NCI-H748 (cell line): ENCODE results near the gene SIGLEC10.
"Not testable (repeated sequence)": the region's sequence is repeated elsewhere in the genome, so short reads cannot be mapped to it uniquely, and the experiment has no call there.

Source experiments
- DNase-seq: peaks from one replicate; lab custom pipeline; 2025; ENCODE audit not compliant: unreplicated experiment; lab: John Stamatoyannopoulos, UW

Gene SIGLEC10

DNA sequence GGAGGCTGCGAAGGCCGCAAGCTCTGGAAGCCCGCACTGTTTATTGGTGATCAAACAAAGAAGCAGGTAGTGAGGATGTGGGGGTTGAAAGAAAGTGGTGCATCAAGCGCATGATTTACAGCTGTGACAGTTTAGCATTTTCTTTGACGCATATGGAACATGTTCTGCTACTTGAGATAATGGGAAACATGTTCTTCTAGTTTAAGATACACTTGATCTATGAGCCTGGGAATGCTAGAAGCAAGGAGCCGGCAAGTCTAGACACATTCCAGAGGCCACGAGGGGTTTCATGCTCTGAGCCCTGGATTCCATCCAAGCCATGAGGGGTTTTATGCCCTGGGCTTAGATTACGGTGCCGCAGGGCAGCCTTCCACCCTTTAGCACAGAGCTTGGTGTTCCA, 20.0 kb downstream of the SIGLEC10 start:
- DNase-seq = not testable (repeated sequence)

DNA sequence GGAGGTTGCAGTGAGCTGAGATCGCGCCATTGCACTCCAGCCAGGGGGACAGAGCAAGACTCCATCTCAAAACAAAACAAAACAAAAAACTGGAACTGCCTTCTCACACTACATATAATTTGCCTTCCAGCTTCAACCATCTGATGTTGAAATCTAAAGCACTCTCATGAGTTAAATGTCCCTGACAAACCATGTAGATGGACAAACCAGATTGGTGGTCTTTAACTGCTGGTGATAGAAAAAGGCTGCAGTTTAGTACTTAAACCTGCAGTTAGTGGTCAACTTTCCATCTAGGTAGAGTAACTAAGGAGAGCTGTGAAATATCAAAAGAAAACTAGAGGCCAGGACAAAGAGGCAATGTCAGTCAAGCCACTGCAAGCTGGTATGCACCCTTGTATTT, 21.3 kb downstream of the SIGLEC10 start:
- no peak for DNase-seq

DNA sequence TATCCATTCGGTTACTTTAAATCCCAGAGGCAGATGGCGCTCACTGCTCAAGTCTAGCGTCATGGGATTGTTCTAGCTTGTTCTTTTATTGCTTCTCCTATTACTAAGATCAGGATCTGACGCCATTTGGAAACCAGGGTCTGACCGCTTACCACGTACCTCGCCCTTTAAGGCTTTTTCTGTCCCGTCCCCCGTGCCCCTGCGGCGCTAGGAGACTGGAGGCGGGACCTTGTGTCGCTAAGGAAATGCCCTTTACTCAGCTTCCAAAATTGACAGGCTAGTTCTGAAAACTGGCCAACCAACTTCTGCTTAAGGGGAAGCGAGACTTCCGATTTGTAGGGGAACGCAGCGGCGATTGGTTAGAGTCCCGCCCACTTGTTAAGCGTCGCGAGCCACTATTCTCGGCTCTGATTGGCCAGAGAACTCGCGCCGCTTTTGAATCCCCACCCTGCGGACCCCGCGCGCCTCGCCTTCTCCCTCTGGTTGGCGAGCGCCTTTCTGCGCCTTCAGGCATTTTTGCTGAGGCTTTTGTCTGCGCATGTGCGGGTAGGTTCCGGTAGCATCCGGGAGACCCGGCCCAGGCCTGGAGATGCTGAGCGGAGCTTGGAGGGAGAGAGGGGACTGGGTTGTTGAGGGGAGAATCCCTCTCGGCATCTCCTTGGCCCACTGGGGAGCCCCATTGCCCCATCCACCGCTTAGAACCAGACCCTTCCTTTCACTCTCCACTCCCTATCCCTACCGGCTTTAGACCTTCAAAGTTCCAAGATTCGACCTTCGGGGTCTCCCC, 23.2 kb downstream of the SIGLEC10 start:
- peak; percentile 97 for DNase-seq

DNA sequence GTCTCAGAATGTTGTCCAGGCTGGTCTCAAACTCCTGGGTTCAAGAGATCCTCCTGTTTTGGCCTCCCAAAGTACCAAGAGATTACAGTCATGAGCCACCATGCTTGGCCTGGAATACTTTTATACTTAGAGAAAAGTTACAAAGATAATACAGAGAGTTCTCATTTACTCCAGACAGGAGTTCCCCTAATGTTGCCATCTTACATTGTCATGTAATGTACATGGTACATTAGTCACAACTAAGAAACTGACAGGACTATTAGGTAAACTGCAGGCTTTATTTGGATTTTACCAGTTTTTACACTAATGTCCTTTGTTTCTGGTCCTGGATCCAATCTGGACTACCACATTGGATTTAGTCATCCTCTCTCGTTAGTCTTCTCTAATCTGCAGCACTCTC, 24.7 kb downstream of the SIGLEC10 start:
- DNase-seq = no peak

DNA sequence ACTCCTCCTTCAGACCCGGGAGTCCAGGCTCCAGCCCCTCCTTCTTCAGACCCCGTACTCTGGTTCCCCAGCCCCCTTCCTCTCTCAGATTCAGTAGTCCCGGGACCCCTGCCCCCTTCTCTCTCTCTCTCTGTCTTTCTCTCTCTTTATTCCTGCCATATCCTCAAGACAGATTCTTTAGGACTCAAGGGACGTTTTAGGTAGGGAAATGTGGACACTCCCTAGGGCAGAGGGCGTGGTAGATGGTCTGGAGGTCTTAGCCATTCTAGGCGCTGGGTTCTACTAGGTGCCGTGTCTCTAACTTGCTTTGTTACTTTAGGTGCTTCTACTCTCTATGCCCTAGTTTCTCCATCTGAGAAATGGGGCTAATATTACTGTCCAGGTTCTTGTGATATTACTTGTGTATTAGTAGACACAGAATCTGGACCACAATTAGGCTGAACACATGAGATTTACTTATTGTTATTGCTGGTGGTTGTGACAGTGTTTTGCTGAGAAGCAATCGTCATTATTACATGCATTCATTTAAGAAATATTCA, 26.3 kb downstream of the SIGLEC10 start:
- DNase-seq = no peak

DNA sequence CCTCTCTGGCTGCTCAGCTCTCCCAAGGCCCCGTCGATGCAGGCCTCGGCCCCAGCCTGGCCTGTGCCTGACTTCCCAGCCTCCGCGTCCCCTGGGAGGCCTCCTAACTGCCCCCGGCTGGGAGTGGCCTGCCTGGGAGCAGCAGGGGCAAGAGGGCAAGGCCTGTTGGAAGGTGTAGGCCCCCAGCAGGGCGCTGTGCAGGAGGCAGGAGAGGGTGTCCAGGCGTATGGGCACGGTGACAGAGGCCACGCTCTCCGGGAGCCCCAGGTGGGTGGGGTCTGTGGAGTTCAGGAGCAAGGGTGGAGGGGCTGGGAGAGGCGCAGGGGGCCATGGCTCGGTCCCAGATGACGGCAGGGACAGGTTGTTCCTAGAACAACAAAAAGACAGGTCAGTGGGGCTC, 28.3 kb downstream of the SIGLEC10 start:
- DNase-seq = no peak

DNA sequence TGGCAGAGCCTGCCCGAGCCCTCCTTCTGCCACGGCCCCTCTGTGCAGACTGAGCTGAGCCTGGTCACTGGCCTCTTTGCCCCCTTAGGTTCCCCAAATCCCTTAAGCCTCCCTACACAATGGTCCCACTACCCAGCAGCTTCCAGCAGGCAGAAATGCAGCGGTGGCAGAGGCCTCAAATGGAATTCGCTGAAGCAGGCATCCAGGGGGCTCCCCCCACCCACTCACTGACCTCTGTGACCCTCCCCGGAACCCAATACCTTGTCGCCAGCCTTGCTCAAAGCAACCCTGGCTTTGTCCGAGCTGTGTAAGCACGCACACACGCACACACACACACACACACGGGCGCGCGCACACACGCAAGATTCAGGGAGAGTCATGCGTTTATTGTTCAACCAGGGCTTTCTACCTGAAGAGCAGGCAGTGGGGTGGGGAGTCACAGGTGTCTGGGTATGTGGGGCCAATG, 29.5 kb downstream of the SIGLEC10 start, which contains the start of gene LIM2:
Gene LIM2, minus strand, starts transcription at position 51 of the 466 bp plus-strand sequence. CDS start 531 bp downstream, outside the sequence.
- no peak for DNase-seq

DNA sequence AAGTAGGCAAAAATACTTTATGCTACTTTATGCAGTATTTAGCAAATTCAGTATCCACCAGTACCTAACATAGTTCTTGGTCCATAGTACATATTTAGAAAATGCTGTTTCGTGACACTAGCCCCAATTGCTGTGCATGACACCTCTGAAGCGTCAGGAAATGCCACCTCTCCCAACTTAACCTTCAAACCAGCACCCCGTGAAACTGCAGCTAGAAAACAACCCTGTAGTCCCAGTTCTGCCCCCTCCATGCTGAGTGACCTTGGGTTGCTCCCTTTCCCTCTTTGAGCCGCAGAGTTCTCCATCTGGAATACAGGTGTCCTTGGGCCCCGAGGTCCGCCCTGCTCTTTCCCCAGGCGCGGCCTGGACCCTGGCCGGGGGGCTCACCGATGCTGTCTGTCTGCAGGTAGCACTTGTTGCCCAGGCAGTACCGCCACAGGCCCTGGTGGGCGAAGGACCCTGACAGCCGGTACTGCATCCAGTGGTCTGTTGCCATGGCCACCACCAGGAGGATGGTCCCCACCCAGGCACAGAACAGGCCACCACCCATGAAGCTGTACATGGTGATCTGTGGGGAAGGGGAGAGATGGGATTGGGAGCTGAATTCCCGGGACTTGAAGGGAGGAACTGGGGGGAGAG, 30.4 kb downstream of the SIGLEC10 start:
- DNase-seq = no peak

DNA sequence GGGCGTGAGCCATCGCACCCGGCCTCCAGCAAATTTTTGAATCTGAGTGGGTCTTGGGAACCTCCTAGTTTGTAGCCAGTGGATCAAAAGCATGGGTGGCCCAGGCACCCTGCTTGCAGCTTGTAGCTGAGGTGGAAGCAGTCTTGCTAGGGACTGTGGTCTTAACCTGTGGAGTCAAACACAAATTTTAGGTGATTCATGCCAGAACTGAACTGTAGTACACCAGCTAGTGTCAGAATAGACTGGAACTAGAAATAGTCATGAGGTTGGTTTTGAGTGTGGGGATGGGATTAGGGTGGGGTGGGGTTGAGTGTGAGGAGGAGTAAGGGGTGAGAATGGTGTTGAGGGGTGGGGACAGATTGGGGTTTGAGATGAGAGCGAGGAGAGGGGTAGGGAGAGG, 35.4 kb downstream of the SIGLEC10 start:
- DNase-seq = no peak

DNA sequence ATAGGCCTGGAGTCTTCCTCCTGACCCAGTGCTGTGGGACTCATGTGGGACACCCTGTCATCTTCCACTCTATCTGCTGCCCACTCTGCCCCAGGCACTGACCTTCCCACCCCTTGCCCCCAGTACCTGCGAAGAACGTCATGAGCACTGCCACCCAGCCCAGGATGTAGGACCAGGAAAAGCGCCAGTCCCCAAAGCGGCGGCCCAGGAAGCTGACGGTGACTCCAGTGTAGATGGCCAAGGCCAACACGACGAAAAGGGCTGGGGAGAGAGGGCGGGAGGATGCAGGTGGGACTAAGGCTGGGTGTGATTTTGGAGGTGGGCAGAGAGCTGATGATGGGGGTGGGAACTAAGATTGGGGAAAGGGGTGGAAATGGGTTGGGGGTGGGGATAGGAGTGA, 37.1 kb downstream of the SIGLEC10 start:
- DNase-seq = no peak

DNA sequence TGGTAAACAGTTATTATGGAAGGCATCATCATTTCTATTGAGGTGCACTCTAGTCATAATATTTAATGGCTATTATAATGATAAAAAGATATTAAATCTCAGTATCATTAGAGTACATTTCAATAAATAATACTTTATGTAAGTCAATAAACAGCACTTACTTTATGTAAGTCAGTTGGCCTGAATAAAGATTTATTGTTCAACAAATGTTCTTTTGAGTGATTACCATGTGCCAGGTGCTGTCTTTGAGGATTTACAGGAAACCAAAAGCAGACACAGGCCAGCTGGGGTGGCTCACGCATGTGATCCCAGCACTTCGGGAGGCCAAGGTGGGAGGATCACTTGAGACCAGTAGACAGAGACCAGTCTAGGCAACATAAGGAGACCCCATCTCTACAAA, 40.0 kb downstream of the SIGLEC10 start:
- no peak for DNase-seq

DNA sequence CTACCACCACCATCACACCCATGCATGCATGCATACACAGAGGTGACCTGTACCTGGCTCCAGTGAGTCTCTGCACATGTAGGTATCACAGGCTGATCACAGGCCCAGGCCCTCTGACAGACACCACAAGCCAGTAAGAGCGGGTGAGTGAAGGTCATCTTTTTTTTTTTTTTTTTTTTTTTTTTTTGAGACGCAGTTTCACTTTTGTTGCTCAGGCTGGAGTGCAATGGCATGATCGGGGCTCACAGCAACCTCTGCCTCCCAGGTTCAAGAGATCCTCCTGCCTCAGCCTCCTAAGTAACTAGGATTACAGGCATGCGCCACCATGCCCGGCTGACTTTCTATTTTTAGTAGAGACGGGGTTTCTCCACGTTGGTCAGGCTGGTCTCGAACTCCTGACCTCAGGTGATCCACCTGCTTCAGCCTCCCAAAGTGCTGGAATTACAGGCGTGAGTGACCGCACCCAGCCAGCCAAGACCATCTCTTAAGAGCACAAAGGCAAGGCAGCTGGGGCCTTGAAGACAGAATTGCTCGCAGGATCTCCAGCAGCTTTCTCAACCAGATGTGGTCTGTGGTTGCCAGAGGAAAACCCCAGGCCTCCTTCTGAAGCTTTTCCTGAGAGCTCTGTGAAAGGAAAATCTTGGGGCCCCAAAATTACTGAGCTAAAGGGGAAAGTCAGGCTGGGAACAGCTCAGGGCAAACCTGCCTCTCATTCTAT, 41.8 kb downstream of the SIGLEC10 start:
- DNase-seq = no peak

DNA sequence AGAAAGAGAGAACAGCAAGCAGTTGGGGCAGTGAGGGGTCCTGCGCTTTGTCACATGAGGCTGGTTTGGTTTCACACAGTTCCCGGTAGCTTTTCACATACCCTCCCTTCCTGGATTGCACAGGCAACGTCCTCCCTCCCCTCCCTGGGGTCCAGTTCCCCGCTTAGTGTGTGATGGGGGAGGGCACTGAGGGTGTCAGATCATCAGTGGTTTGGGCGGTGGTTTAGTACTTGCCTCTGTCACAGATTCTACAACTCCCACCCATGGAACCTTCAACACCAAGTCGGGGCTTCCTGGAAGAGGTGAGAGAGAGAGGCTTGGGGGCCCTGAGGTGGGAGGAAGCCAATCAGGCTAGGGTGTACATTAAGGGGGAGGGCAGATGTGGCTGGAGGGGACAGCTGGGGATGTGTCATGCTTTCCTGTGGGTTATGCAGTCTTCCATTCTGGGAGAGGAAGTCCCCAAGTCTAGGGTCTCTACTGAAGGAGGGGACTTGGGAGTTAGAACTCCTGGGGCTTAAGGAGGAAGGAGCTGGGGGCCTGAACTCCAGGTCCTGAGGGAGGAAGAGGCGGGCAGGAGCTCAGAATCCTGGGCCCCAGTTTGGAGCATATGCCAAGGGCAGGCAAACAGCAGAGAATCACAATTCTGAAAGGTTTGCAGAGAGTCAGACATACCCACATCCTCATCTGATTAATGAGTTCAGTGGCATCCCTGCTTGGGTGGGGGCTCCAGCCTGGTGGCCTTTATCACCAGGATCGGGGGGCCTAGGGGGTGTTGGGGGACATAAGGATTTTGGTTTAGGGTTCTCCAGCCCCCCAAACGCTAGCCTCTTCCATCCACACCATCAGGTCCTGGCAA, 44.6 kb downstream of the SIGLEC10 start, which contains the start of gene NKG7:
Gene NKG7, minus strand, starts transcription at position 6 of the 856 bp plus-strand sequence. CDS start 119 bp downstream, outside the sequence.
- DNase-seq = no peak

DNA sequence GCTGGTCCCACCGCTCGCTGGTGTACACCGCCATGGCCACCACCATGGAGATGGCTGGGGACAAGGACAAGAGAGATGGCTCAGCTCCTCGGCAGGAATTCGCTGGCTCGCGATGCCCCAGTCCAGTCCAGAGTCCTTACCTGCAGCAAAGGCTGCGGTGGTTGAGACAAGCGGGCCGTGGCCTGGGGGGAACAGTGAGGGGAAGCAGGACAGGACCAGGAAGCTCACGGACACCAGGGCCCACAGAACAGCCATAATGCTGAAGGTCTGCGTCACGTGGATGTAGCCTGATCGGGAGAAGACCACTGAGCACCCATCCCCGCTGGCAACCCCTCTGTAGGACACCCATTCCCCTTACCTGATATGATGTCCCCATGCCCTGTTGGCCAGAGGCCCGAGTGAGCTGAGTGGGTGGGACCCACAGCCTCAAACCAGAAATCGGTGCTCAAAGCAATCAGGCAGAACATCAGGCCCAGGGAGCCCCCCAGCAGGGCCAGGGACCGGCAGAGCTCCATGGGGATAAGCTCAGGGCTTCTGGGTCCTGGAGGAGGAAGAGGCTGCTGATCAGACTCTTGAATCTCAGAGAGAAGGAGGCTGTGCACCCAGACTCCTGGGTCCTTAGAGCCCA, 45.3 kb downstream of the SIGLEC10 start:
- DNase-seq = no peak

DNA sequence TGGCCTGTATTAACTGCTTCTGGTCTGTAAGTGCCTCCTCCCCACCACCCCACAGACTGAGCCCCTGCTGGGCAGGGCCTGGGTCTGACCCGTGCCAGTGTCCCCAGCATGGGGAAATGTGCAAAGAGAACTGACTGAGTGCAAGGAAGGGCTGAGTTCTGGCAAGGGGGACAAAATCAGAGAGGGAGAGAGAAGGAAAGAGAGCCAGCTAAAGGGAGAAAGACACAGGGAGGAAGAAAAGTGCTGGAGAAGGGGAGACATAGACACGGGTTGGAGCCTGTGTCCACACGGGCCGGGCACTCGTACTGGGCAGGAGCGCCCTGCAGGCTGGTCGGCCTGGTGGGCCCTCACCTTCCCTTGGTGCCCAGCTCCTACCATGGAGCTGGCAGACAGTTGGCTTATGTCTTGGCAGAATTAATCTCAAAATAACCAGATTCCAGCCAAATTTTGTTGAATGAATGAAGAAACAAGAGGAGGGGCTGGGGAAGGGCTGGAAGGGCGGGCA, 46.2 kb downstream of the SIGLEC10 start:
- no peak for DNase-seq

DNA sequence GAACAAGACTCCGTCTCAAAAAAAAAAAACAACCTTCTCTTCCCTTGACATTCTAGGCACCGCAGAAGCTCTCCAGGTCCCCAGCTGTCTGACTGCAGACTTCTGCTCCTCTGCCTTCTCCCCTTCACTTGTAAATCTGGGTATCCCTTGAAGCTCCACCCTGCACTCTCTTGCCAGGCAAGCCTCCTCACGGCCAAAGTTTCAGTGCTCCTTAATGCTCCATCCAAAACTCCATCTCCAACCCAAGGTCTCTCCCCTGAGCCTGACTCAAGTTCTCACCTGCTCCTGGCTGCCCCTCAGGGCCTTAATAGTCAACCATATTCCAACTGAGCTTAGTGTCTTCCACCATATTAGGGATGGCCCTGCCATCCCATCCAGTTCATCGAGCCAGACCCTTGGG, 47.2 kb downstream of the SIGLEC10 start:
- no peak for DNase-seq

DNA sequence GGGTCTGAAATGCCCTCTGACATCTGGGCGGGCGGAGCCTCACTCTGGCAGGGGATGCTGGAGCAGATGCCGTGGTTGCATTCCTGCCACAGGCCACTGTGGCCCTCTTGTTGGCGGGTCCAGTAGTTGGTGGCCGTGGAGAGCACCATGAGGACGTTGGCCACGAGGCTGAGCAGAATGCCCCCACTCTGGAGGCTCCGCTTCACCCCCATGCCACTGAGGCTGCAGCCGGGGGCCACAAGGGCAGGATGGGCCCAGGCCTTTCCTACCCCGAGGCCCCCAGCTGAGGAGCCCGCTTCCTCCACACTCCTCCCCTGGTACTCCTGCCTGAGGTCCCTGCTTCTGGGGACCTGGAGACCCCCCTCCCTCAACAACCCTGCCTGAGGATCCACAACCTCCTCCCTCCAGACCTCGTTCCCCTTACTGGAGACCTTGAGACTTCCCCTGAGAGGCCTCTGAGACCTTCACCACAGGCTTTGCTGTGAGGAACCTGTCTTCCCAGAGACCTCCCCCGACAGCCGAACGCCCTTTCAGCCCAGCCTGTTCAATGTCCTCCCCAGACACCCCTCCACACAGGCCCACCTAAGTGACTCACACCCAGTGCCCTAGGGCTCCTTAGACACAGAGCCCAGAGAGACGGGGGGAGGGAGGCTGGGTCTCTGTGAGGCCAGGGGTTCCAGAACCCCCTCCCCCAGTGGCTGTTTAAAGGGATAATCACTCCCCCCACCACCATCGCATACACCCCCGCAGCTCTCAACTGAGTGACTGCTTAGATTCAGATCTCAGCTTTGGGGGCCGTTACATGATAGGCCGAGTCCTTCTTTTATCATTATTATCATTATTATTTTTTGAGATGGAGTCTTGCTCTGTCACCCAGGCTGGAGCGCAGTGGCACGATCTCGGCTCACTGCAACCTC, 48.8 kb downstream of the SIGLEC10 start, which contains the start of gene CLDND2:
Gene CLDND2, minus strand, starts transcription at position 638 of the 917 bp plus-strand sequence. Its CDS starts 426 bp downstream, at position 212.
- DNase-seq = no peak

DNA sequence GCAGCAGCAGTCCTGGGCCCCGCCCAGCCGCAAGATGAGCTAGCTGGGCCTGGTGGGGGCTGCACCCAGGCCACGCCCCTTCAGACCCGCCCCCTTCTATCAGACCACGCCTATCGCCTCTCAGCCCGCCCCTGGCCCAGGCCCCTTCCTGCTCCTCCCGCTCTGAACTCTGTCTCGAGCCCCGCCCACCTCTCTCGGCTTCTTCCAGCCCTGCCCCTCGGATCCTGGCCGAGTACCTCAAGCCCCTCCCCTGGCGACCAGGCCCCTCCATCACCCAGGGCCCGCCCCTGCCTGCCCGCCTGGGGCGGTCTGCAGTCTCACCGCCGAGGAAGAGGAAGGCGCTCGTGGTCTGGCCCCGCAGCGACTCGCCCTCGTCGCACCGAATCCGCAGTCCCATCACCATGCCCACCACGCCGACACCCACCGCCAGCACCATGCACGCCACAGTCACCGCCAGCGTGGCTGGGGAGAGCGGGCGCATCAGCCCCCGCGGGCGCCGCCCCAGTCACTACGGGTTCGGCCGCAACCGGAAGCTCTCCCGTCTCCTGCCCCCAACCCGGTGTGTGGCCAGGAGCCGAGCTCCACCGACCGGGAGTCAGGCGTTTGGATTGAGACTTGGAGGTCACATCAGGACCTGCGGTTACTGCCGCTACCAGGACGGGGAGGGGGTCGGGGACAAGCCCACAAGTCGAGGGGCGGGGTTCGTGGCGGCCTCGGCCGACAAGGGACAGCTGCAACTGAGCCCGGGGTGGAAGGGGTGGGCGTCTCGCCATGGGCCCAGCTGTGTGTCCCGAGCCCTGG, 49.7 kb downstream of the SIGLEC10 start:
- DNase-seq = peak; percentile 93
